VCaP (cell line): ENCODE results near the gene KCNK3.

Source experiments
- H3K27ac ChIP-seq: fragments of 450-650 bp; 2 replicates; pipeline ENCODE4 v1.5.1; 2017
- CTCF ChIP-seq: fragments of 450-650 bp; conservative IDR thresholded peaks from 2 replicates; pipeline ENCODE4 v1.5.1; 2017; ENCODE audit warnings: mild to moderate bottlenecking, moderate library complexity

Gene KCNK3

GRCh38 chr2:26692897-26693849, 651 bp downstream of the KCNK3 start:
- peak overlapping the region; percentile 99 for H3K27ac ChIP-seq
- TF ChIP-seq CTCF, result no peak

GRCh38 chr2:26694001-26694400, 1.5 kb downstream of the KCNK3 start:
- peak overlapping the region; percentile 99 for H3K27ac ChIP-seq
- TF ChIP-seq CTCF, result no peak

- TF ChIP-seq CTCF, result no peak
- no peak overlapping the region for H3K27ac ChIP-seq
These were observed 3.9 kb downstream of the KCNK3 start for GRCh38 chr2:26696351-26696816.

DNA sequence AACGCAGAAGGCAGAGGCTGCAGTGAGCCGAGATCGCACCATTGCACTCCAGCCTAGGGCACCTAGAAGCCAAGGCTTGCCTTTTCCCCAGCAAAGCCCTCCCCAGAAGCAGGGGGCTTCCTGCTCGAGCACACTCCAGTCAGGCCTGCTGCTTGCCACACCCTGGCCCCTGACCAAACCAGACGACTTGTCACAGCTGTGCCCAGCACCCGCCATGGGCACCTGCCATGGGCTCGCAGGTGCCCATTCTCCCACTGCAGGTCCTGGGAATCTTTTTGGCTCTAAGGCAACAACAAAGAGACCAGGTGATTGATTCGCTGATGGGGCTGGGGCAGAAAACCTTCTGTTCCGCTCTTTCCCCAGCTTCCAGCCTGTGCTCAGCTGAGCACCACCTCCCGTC, 4.9 kb downstream of the KCNK3 start:
- no peak overlapping the region for H3K27ac ChIP-seq
- no peak for TF ChIP-seq CTCF

DNA sequence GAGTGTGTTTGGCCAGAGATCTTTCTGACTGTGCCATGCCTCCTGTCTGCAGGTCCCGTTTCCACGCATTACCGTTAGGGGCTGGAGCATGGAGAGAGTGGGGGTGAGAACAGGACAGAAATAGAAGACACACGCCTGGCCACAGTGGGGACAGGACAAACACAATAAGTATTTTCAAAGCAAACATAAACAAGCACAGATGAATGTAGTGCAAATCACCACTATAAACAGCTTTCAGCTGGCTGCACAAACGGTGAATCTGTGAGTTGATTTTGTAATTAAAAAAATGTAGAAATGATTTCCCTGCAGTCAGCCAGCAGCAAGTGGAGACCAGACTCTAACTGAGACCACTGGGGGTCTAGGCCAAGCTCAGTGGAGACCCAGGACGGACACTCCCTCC, 6.8 kb downstream of the KCNK3 start:
- no peak for TF ChIP-seq CTCF
- no peak overlapping the region for H3K27ac ChIP-seq

GRCh38 chr2:26700078-26700477, 7.6 kb downstream of the KCNK3 start:
- no peak overlapping the region for H3K27ac ChIP-seq
- no peak for TF ChIP-seq CTCF

GRCh38 chr2:26701596-26701995, 9.1 kb downstream of the KCNK3 start:
- no peak for TF ChIP-seq CTCF
- H3K27ac ChIP-seq, result peak overlapping the region; percentile 20; the same call in 1 of the 2 replicates
